IPS DF 6.9 (cell line): ENCODE measurements around the gene HRK.
A peak's percentile ranks its signal among the peaks of the same experiment; 100 is the strongest.

Source experiments
- DNase-seq: peaks from one replicate; pipeline ENCODE4 v3.0.0-alpha.2; 2013; ENCODE audit warnings: low read depth, low spot score
- H3K27ac ChIP-seq: one replicate; pipeline ENCODE4 v1.5.1; 2013; ENCODE audit warnings: low read length, control low read depth
- H3K27me3 ChIP-seq: 2 replicates; pipeline ENCODE4 v1.6.1; 2013; ENCODE audit warnings: mild to moderate bottlenecking, low read length; ENCODE audit not compliant: control insufficient read depth, insufficient read depth
- H3K36me3 ChIP-seq: 2 replicates; pipeline ENCODE4 v1.6.1; 2013; ENCODE audit warnings: low read length; ENCODE audit not compliant: control insufficient read depth, insufficient read depth
- H3K4me1 ChIP-seq: 2 replicates; pipeline ENCODE4 v1.6.1; 2013; ENCODE audit warnings: low read length; ENCODE audit not compliant: control insufficient read depth, insufficient read depth
- H3K4me3 ChIP-seq: 2 replicates; pipeline ENCODE4 v1.5.1; 2013; ENCODE audit warnings: mild to moderate bottlenecking, low read length
- H3K9me3 ChIP-seq: 2 replicates; pipeline ENCODE4 v1.6.1; 2013; ENCODE audit warnings: low read length, inconsistent platforms; ENCODE audit not compliant: control insufficient read depth, insufficient read depth
- WGBS: extraction: QIAGEN DNeasy Blood & Tissue Kit; methylation state at CpG from one replicate; pipeline ENCODE4 v1.1.7; 2013; ENCODE audit warnings: mixed read lengths, missing lambda C conversion rate; ENCODE audit not compliant: insufficient read length, insufficient coverage; 5-methylcytosine and 5-hydroxymethylcytosine counted together

HRK gene

DNA sequence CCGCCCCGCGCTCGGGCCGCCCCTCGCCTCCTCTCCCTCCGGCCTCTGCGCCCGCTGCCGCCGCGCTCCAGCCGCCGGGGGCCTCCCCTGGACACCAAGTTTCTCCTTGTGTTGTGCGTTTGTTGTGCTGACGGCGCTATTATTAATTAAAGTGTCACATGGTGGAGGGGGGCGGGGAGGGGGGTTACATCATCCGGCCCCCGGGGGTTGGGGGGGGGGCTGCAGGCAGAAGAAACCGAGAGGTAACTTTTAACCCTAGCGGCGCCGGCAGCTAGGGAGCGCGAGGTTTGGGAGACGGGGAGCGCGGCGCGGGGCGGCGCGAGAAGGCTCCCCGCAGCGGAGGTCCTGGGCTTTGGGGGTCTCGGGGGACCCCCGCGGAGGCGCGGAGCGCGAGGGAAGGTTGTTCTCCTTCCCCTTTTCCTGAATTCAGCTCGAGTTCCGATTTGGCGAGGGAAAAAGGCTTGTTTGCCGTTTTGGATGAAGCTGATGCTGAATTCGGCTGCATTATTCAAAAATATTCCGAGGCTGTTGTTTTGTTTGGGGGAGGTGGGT is at the start of gene HRK:
TSS of gene HRK (minus strand) at position 117 of the 552 bp plus-strand sequence. CDS start 134 bp downstream, outside the sequence.
- H3K9me3 ChIP-seq = no peaks in the 10 kb centered on the region
- no peaks in the 10 kb centered on the region for H3K36me3 ChIP-seq
- H3K27ac ChIP-seq = no peak within 1 kb of the TSS
- WGBS = no CpG with 5 or more reads among the region's 49 CpGs
- H3K4me1 ChIP-seq = peaks cover 6% of the 10 kb centered on the region
- no peak for DNase-seq
- peaks cover 44% of the 10 kb centered on the region for H3K27me3 ChIP-seq
- peak within 1 kb of the TSS; percentile 62; the same call in 1 of the 2 replicates for H3K4me3 ChIP-seq

DNA sequence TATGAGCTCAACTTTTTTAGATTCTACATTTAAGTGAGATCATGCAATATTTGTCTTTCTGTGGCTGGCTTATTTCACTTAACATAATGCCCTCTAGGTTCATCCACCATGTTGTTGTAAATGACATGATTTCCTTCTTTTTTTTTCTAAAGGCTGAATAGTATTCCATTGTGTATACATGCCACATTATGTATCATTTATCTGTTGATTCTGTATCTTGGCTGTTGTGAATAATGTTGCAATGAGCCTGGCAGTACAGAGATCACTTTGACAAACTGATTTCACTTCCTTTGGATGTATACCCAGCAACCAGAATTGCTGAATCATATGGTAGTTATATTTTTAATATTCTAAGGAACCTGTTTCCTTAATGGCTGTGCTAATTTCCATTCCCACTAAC is 48.6 kb upstream of the HRK start:
- Histone ChIP-seq H3K9me3 (no peaks in the 10 kb centered on the region), H3K4me1 (no peaks in the 10 kb centered on the region), H3K27me3 (no peaks in the 10 kb centered on the region), H3K4me3 (no peak overlapping the region), H3K27ac (no peak overlapping the region), H3K36me3 (peaks cover 5% of the 10 kb centered on the region; the same call in 1 of the 2 replicates)
- no peak for DNase-seq

- H3K9me3 ChIP-seq = no peaks in the 10 kb centered on the region
- no peaks in the 10 kb centered on the region for H3K27me3 ChIP-seq
- H3K4me1 ChIP-seq = no peaks in the 10 kb centered on the region
- no peak overlapping the region for H3K27ac ChIP-seq
- H3K36me3 ChIP-seq = peaks cover 5% of the 10 kb centered on the region; the same call in 1 of the 2 replicates
- no peak for DNase-seq
- no peak overlapping the region for H3K4me3 ChIP-seq
- no CpG with 5 or more reads among the region's 5 CpGs for WGBS
These were observed 47.3 kb upstream of the HRK start for GRCh38 chr12:116928504-116928903.

GRCh38 chr12:116927244-116927940 is 46.2 kb upstream of the HRK start:
- Histone ChIP-seq H3K4me1 (no peaks in the 10 kb centered on the region), H3K4me3 (no peak overlapping the region), H3K36me3 (peaks cover 5% of the 10 kb centered on the region; the same call in 1 of the 2 replicates), H3K27ac (no peak overlapping the region), H3K9me3 (no peaks in the 10 kb centered on the region), H3K27me3 (no peaks in the 10 kb centered on the region)
- no peak for DNase-seq
- WGBS = no CpG with 5 or more reads among the region's 9 CpGs

GRCh38 chr12:116926283-116927243 is 45.3 kb upstream of the HRK start:
- Histone ChIP-seq H3K4me3 (no peak overlapping the region), H3K9me3 (no peaks in the 10 kb centered on the region), H3K27ac (no peak overlapping the region), H3K36me3 (peaks cover 5% of the 10 kb centered on the region; the same call in 1 of the 2 replicates), H3K4me1 (no peaks in the 10 kb centered on the region), H3K27me3 (no peaks in the 10 kb centered on the region)
- WGBS = no CpG with 5 or more reads among the region's 8 CpGs
- no peak for DNase-seq

DNA sequence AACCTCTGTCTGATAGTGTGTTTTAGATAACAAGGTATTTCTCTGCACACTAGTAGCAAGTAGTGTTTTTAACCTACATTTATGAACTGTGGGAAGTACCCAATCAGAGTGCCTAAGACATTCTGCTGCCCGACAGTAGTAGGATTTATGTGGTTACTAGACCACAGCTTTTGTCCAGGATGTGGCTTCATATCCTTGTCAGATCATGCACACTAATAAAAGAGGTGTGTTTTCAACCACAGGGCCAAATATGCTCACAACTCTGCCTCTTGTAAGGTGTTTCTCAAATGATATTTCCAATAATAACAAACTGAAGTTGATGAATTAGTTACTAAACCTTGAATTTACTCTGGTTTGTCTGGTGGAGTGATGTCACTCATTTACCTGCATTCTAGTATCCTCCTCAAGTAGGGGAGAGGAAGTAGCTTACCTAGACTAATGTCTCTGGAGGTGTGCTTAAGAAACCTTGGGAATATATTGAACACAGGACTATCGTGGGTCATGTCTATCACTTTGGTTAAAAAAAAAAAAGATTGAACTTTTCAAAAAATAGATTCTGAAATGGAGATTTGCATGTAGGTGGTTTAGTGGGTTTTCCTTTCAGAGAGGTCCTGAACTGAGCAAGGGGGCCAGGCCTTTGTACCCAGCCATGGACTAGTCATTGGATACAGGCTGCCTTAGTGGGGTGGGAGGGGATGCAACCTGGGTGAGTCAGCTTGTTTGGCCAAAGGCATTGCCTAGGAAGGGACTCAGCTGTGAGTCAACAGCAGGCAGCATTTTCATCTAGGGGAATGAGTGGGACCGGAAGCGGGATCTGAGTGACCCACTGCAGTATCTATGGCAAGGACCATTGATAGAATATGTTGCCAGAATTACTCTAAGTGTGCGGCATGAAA is 43.6 kb upstream of the HRK start:
- Histone ChIP-seq H3K27me3 (no peaks in the 10 kb centered on the region), H3K27ac (no peak overlapping the region), H3K9me3 (no peaks in the 10 kb centered on the region), H3K4me1 (no peaks in the 10 kb centered on the region), H3K36me3 (peaks cover 5% of the 10 kb centered on the region; the same call in 1 of the 2 replicates), H3K4me3 (no peak overlapping the region)
- DNase-seq = no peak
- WGBS = no CpG with 5 or more reads among the region's 5 CpGs

DNA sequence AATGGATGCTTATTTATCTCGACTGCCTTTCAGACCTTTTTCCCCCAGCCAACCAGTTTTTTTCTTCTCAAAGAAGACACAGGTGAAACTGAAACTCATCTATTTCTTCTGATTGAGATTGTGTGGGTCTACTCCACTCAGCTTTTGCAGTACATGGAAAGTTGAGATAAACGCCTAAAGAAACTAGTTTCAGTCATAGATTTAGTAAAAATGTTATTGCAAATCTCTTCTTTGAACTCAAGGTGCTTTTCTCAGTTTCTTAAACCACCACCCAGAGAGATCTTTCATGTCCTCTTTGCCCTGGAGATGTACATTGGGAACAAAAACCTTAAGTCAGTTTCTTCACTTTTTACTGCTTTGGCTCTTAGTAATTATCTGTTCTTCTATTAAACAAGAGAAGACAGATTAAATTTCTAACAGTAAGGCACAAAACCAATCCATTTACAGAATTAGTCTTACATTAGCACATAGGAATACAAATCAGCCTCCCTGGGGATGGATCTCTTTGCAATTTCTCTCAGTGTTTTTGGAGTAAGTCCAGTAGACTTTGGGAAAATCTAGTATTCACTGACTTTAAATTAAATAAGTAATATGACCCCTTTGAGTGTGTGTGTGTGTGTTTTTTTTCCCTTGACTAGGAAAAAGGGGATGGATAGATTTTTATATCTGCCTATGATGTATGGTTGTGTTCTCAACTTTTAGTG is 41.1 kb upstream of the HRK start:
- no CpG with 5 or more reads among the region's 2 CpGs for WGBS
- H3K4me1 ChIP-seq = no peaks in the 10 kb centered on the region
- no peaks in the 10 kb centered on the region for H3K27me3 ChIP-seq
- H3K36me3 ChIP-seq = no peaks in the 10 kb centered on the region
- H3K9me3 ChIP-seq = no peaks in the 10 kb centered on the region
- H3K4me3 ChIP-seq = no peak overlapping the region
- H3K27ac ChIP-seq = no peak overlapping the region
- no peak for DNase-seq

DNA sequence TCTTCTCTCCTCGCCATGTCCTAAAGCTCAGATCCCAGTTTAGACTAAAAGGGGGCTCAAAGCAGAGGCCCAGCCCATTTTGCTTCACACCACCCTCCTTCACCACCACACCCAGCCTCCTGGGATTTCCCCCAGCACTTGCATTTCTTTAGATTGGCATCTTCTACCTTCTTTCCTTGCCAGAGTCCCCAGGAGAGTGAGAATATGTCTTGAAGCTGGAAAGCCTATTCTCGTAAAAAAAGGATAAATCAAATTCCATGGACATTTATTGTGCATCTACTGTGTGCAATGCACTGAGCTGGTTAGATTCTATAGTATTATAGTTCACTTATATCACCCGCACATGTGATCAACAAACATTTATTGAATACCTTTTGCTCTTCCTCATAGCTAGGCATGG is 39.7 kb upstream of the HRK start:
- no CpG with 5 or more reads among the region's 3 CpGs for WGBS
- Histone ChIP-seq H3K4me3 (no peak overlapping the region), H3K27ac (no peak overlapping the region), H3K9me3 (no peaks in the 10 kb centered on the region), H3K4me1 (no peaks in the 10 kb centered on the region), H3K27me3 (no peaks in the 10 kb centered on the region), H3K36me3 (no peaks in the 10 kb centered on the region)
- no peak for DNase-seq

DNA sequence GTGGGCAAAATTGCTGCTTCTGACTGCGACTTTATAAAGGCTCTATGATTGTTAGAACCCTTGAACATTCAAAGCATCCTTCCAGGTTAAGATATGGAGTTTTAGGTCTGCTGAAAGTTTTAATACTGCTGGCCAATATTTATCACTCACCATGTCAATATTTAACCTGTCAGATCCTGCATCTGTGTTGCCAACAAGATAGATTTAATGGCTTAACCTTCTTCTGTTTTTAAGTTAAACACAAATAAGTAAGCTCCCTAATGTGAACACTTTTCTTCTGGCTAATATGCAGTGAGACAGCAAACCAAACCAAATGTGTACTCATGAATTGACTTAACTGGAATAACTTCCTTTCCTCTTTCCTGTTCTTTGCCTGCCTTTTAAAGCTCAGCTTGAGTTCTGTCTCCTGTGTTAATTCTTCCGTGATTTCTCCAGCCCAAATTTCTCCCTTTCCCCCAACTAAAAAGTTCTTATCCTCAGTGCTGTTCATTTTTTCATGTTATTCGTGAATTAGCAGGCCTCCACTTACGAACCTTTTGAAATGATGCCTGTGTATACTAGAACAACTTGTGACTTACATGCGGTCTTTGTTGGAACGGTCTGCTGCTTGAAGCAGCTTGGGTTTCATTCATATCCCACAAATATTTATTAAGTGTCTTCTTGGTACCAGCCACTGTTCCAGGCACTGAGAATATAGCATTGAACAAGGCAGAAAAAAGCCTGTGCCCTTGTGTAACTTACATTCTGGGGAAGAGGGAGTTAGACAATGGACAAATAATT is 38.7 kb upstream of the HRK start:
- Histone ChIP-seq H3K4me3 (no peak overlapping the region), H3K27me3 (no peaks in the 10 kb centered on the region), H3K9me3 (no peaks in the 10 kb centered on the region), H3K4me1 (no peaks in the 10 kb centered on the region), H3K27ac (no peak overlapping the region), H3K36me3 (no peaks in the 10 kb centered on the region)
- no CpG with 5 or more reads among the region's 6 CpGs for WGBS
- DNase-seq = no peak
